Stimulated activated naive CD8-positive, alpha-beta T cell treated with anti-CD3 and anti-CD28 coated beads, Interleukin-15, amount 100 ng/mL, for 72 hours (primary cell): ENCODE results near the gene MAP3K2.
"Not testable (repeated sequence)": the region's sequence is repeated elsewhere in the genome, so short reads cannot be mapped to it uniquely, and the experiment has no call there.

ENCODE experiments used
- ATAC-seq: fragments of 150-1000 bp; cut with Tn5 transposase; 2 replicates; pipeline ENCODE4 v1.10.0; 2021; ENCODE audit warnings: mild to moderate bottlenecking, moderate library complexity
- DNase-seq, 2 donors: peaks; one replicate each; pipeline ENCODE4 v3.0.0; 2021 to 2022
- H3K27ac Mint-ChIP-seq, 2 donors: one replicate each; pipeline ENCODE4 v1.8.0; 2022; ENCODE audit warnings: mild to moderate bottlenecking in 2 of 2, mixed read lengths in 2 of 2, moderate library complexity in 2 of 2
- H3K27me3 Mint-ChIP-seq: one replicate; pipeline ENCODE4 v1.8.0; 2022; ENCODE audit warnings: mixed read lengths
- H3K4me1 Mint-ChIP-seq: one replicate; pipeline ENCODE4 v1.8.0; 2022; ENCODE audit warnings: mild to moderate bottlenecking, mixed read lengths
- H3K4me3 Mint-ChIP-seq, 2 donors: one replicate each; pipeline ENCODE4 v1.8.0; 2022; ENCODE audit warnings: mild to moderate bottlenecking in 2 of 2, mixed read lengths in 2 of 2, moderate library complexity in 1 of 2
- H3K9me3 Mint-ChIP-seq, 2 donors: one replicate each; pipeline ENCODE4 v1.8.0; 2022; ENCODE audit warnings: mixed read lengths in 2 of 2

The MAP3K2 gene

GRCh38 chr2:127414638-127415592 is 27.1 kb upstream of the MAP3K2 start:
- Mint-ChIP-seq H3K4me3 (no peak overlapping the region), H3K4me1 (peaks cover 46% of the 10 kb centered on the region), H3K9me3 (peaks cover 0 to 10% of the 10 kb centered on the region in 2 donors), H3K27me3 (peaks cover 24% of the 10 kb centered on the region), H3K27ac (no peak overlapping the region)
- DNase-seq = no peak
- no peak for ATAC-seq

DNA sequence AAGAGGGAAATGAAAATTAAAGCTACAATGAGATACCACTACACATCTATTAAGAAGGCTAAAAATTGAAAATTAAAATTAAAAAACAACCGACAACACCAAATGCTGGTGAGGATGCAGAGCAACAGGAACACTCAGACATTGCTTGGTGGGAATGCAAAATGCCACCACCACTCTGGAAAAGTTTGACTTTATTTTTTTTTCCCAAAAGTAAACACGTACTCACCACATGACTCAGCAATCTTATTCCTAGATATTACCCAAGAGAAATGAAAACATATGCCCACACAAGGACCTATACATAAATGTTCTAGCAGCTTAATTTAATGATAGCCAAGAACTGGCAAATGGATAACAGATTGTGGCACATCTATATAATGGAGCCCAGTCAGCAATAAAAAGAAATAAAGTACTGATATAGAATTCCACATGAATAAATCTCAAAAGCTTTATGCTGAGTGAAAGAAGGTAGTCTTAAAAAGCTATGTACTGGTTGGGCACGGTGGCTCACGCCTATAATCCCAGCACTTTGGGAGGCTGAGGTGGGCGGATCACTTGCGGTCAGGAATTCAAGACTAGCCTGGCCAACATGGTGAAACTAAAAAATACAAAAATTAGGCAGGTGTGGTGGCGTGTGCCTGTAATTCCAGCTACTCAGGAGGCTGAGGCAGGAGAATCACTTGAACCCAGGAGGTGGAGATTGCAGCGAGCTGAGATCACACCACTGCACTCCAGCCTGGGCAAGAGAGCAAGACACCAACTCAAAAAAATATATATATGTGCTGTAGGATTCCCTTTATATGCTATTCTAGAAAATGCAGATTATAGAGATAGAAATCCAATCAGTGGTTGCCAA is 26.2 kb upstream of the MAP3K2 start:
- ATAC-seq = no peak
- peaks cover 24% of the 10 kb centered on the region for H3K27me3 Mint-ChIP-seq
- H3K4me3 Mint-ChIP-seq = no peak overlapping the region
- DNase-seq = no peak
- peaks cover 49% of the 10 kb centered on the region for H3K4me1 Mint-ChIP-seq
- peaks cover 0 to 10% of the 10 kb centered on the region in 2 donors for H3K9me3 Mint-ChIP-seq
- H3K27ac Mint-ChIP-seq = no peak overlapping the region

DNA sequence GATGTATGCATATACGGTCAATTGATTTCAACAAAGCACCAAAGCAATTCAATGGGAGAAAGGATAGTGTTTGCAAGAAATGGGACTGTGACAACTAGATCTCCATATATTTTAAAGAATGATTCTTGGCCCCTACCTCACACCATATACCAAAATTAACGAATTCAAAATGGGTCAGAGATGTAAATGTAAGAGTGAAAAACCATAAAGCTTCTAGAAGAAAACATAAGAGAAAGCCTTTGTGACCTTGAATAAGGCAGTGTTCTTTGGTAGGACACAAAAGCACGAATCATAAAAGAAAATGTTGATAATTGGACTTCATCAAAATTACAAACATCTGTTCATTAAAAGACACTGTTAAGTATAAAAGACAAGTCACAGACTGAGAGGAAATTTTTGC is 25.4 kb upstream of the MAP3K2 start:
- Mint-ChIP-seq H3K27ac (no peak overlapping the region), H3K4me1 (peaks cover 54% of the 10 kb centered on the region)

GRCh38 chr2:127411653-127412369 is 24.0 kb upstream of the MAP3K2 start:
- peaks cover 52% of the 10 kb centered on the region for H3K4me1 Mint-ChIP-seq
- peaks cover 24% of the 10 kb centered on the region for H3K27me3 Mint-ChIP-seq
- H3K9me3 Mint-ChIP-seq = peaks cover 0 to 10% of the 10 kb centered on the region in 2 donors
- no peak for ATAC-seq
- no peak for DNase-seq
- peak overlapping the region in 1 of 2 donors; percentile 76 for H3K4me3 Mint-ChIP-seq
- peak overlapping the region; percentile 8 to 79 for H3K27ac Mint-ChIP-seq

More for the DNA sequence above, 25.4 kb upstream of the MAP3K2 start:
- Mint-ChIP-seq H3K9me3 (peaks cover 0 to 10% of the 10 kb centered on the region in 2 donors), H3K4me3 (no peak overlapping the region), H3K27me3 (peaks cover 24% of the 10 kb centered on the region)
- no peak for ATAC-seq
- no peak for DNase-seq

DNA sequence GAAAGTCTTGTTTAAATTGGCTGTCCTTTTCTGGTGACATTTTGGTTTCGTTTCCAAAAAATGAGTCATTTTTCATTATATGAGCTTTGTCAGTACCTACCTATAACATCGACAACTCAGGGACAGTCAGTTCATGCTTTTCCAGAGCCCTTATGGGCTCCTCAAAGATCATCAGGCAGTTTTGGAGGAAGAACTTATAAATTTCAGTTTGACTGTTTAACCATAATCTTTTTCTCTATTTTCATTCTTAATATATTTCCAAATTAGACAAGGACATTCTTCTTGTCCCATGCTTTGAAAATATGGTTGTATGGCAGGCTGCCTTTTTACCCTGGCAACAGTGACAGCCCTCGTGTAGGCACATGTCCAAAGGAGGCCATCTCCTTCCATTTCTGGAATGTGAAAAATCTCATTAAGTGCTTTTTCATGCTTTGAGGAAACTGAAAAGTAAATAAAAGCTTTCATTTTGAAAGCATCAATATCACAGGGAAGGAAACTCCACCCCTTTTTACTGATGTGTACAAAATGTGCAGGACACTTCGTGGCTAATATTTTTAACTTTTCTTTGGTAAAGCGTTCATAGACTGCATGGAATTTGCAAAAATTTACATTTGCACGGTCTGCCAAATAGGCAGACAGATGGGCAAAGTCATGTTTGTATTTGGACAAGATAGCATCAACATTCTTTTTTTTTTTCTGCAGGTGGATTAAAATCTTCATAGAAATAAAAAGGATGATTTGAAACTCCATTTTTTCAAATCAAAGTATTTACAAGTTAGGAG is 23.3 kb upstream of the MAP3K2 start:
- DNase-seq (no peak), ATAC-seq (peak; percentile 76)
- H3K4me3 Mint-ChIP-seq = peak overlapping the region; percentile 68 to 76

DNA sequence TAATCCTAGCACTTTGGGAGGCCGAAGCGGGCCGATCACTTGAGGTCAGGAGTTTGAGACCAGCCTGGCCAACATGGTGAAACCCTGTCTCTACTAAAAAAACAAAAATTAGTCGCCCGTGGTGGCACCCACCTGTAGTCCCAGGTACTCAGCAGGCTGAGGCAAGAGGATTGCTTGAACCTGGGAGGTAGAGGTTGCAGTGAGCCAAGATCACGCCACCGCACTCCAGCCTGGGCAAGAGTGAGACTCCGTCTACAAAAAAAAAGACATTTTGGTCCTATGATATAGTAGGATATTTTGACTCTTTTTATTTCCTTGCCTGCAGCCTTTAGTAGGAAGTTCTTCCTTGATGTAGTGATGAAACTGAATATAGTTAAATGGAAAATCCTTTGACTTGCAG is 21.9 kb upstream of the MAP3K2 start:
- not testable (repeated sequence) for DNase-seq, H3K27ac Mint-ChIP-seq, H3K9me3 Mint-ChIP-seq, ATAC-seq
- Mint-ChIP-seq H3K4me3 (peak overlapping the region in 1 of 2 donors; percentile 47), H3K27me3 (peaks cover 35% of the 10 kb centered on the region), H3K4me1 (peaks cover 39% of the 10 kb centered on the region)

More for the DNA sequence above, 23.3 kb upstream of the MAP3K2 start:
- Mint-ChIP-seq H3K9me3 (peaks cover 0 to 10% of the 10 kb centered on the region in 2 donors), H3K4me1 (peaks cover 45% of the 10 kb centered on the region), H3K27me3 (peaks cover 24% of the 10 kb centered on the region), H3K27ac (peak overlapping the region; percentile 72 to 82)

DNA sequence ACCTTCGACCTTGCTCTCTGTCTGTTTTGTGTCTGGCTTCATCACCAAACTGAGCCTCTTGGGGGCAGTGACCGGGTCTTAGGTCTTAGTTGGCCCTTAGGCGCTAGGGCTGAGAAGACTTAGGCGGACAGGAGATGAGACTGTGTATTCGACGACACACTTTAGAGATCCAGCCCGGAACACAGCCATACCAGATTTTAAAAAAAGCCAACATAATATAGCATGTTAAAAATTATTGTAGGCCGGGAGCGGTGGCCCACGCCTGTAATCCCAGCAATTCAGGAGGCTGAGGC is 21.0 kb upstream of the MAP3K2 start:
- Mint-ChIP-seq H3K9me3 (peaks cover 0 to 9% of the 10 kb centered on the region in 2 donors), H3K4me1 (peaks cover 39% of the 10 kb centered on the region), H3K27me3 (peaks cover 33% of the 10 kb centered on the region), H3K27ac (no peak overlapping the region), H3K4me3 (peak overlapping the region; percentile 64 to 69)
- ATAC-seq = no peak
- no peak for DNase-seq

- no peak overlapping the region for H3K27ac Mint-ChIP-seq
These were observed 20.4 kb upstream of the MAP3K2 start for GRCh38 chr2:127408004-127408806.

GRCh38 chr2:127407661-127408003 is 19.9 kb upstream of the MAP3K2 start:
- Mint-ChIP-seq H3K9me3 (no peaks in the 10 kb centered on the region), H3K27me3 (peaks cover 21% of the 10 kb centered on the region), H3K4me1 (peaks cover 39% of the 10 kb centered on the region), H3K4me3 (peak overlapping the region; percentile 47 to 70), H3K27ac (no peak overlapping the region)
- DNase-seq (no peak), ATAC-seq (peak; percentile 37)

More at GRCh38 chr2:127408004-127408806, 20.4 kb upstream of the MAP3K2 start:
- ATAC-seq = peak; percentile 90
- peak; percentile 84 for DNase-seq
- H3K4me3 Mint-ChIP-seq = peak overlapping the region; percentile 69 to 70
- peaks cover 39% of the 10 kb centered on the region for H3K4me1 Mint-ChIP-seq
- peaks cover 0 to 3% of the 10 kb centered on the region in 2 donors for H3K9me3 Mint-ChIP-seq
- peaks cover 27% of the 10 kb centered on the region for H3K27me3 Mint-ChIP-seq

DNA sequence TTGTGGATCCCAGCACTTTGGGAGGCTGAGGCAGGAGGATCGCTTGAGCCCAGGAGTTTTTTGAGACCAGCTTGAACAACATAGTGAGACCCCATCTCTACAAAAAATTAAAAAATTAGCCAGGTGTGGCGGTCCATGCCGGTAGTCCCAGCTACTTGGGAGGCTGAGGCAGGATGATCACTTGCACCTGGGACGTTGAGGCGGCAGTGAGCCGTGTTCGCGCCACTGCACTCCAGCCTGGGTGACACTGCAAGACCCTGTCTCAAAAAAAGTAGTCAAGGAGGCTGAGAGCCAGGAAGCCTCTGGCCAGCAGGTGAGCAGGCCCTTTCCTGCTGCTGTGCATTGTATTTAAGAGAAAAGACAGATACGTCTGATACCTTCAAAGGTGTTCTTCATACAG is 19.3 kb upstream of the MAP3K2 start:
- ATAC-seq (no peak), DNase-seq (no peak)
- Mint-ChIP-seq H3K4me1 (peaks cover 42% of the 10 kb centered on the region), H3K4me3 (peak overlapping the region; percentile 18 to 38), H3K27me3 (peaks cover 21% of the 10 kb centered on the region), H3K27ac (peak overlapping the region in 1 of 2 donors; percentile 10), H3K9me3 (no peaks in the 10 kb centered on the region)

DNA sequence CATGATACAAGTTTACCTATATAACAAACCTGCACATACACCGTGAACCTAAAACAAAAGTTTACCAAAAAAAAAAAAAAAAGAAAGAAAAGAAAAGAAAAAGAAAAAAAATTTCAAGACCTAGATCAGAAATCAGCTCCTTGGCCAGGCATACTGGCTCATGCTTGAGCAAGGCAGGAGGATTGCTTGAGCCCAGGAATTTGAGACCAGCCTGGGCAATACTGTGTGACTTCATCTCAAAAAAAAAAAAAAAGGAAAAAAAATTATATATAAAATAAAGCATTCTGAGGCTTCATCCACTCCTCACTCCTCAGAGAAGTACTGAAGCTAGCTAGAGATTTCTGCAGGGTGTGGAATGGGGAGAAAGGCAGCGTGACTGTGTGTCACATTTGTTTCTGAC is 18.7 kb upstream of the MAP3K2 start:
- DNase-seq (no peak), ATAC-seq (no peak)
- Mint-ChIP-seq H3K4me1 (peaks cover 42% of the 10 kb centered on the region), H3K9me3 (no peaks in the 10 kb centered on the region), H3K27ac (peak overlapping the region in 1 of 2 donors; percentile 76), H3K27me3 (peaks cover 21% of the 10 kb centered on the region), H3K4me3 (no peak overlapping the region)

GRCh38 chr2:127405255-127405610 is 17.5 kb upstream of the MAP3K2 start:
- Mint-ChIP-seq H3K27ac (no peak overlapping the region), H3K4me3 (no peak overlapping the region), H3K27me3 (peaks cover 21% of the 10 kb centered on the region), H3K4me1 (peaks cover 30% of the 10 kb centered on the region), H3K9me3 (no peaks in the 10 kb centered on the region)
- no peak for ATAC-seq
- DNase-seq = no peak

GRCh38 chr2:127404466-127405254 is 16.9 kb upstream of the MAP3K2 start:
- H3K27me3 Mint-ChIP-seq = peaks cover 21% of the 10 kb centered on the region
- H3K4me3 Mint-ChIP-seq = no peak overlapping the region
- no peaks in the 10 kb centered on the region for H3K9me3 Mint-ChIP-seq
- no peak overlapping the region for H3K27ac Mint-ChIP-seq
- DNase-seq = no peak
- H3K4me1 Mint-ChIP-seq = peaks cover 25% of the 10 kb centered on the region
- no peak for ATAC-seq
